NT2/D1 (cell line): ENCODE results near the gene SELE.

Source experiments
- SUZ12 ChIP-seq: IDR thresholded peaks from 2 replicates; pipeline ENCODE4 v1.6.1; 2011; ENCODE audit not compliant: insufficient read length, insufficient read depth; ENCODE audit errors: extremely low read depth
- ZNF274 ChIP-seq: IDR thresholded peaks from 2 replicates; pipeline ENCODE4 v1.6.1; 2011; ENCODE audit warnings: mild to moderate bottlenecking, low read depth, low read length

- no peak for TF ChIP-seq ZNF274
- no peak for TF ChIP-seq SUZ12
Observed at GRCh38 chr1:169679692-169680091, 54.2 kb downstream of the SELE start.
